OCI-LY1 (cell line): ENCODE results near the gene SHH.

Experiments used
- H2AFZ ChIP-seq: fragments of 200-600 bp; sonication (generic), shearing (Covaris generic); 2 replicates; pipeline ENCODE4 v1.6.0; 2014; ENCODE audit warnings: antibody characterized with exemption, mild to moderate bottlenecking, low read length
- H3F3A ChIP-seq: fragments of 200-600 bp; sonication (generic), shearing (Covaris generic); 2 replicates; pipeline ENCODE4 v1.6.0; 2014; ENCODE audit warnings: mild to moderate bottlenecking, antibody characterized with exemption, low read length, moderate library complexity; ENCODE audit not compliant: insufficient read depth
- H3K27ac ChIP-seq: fragments of 200-600 bp; sonication (generic); 2 replicates; pipeline ENCODE4 v1.5.1; 2014; ENCODE audit warnings: low read length, mixed run types, mild to moderate bottlenecking, low read depth; ENCODE audit not compliant: poor library complexity, severe bottlenecking
- H3K27me3 ChIP-seq: fragments of 200-600 bp; sonication (generic); 2 replicates; pipeline ENCODE4 v1.6.0; 2014; ENCODE audit warnings: antibody characterized with exemption, mild to moderate bottlenecking, low read length, moderate library complexity; ENCODE audit not compliant: insufficient read depth
- H3K36me3 ChIP-seq: fragments of 200-600 bp; sonication (generic); 2 replicates; pipeline ENCODE4 v1.6.1; 2014; ENCODE audit warnings: mild to moderate bottlenecking, antibody characterized with exemption, low read length, moderate library complexity, mixed read lengths; ENCODE audit not compliant: insufficient read depth
- H3K4me1 ChIP-seq: fragments of 200-600 bp; sonication (generic); 2 replicates; pipeline ENCODE4 v1.5.1; 2014; ENCODE audit warnings: mild to moderate bottlenecking, low read length, moderate library complexity; ENCODE audit not compliant: insufficient read depth, severe bottlenecking
- H3K4me2 ChIP-seq: fragments of 200-600 bp; sonication (generic), shearing (Covaris generic); 2 replicates; pipeline ENCODE4 v1.6.1; 2014; ENCODE audit warnings: low read length
- H3K4me3 ChIP-seq: fragments of 200-600 bp; sonication (generic); 2 replicates; pipeline ENCODE4 v1.5.1; 2014; ENCODE audit warnings: low read length, low read depth, mild to moderate bottlenecking, mixed read lengths; ENCODE audit not compliant: poor library complexity, severe bottlenecking
- H3K79me2 ChIP-seq: fragments of 200-600 bp; shearing (Covaris generic); 2 replicates; pipeline ENCODE4 v1.6.1; 2016; ENCODE audit warnings: mixed run types, low read length, mixed read lengths; ENCODE audit not compliant: insufficient read depth
- H3K9ac ChIP-seq: fragments of 200-600 bp; sonication (generic), shearing (Covaris generic); 2 replicates; pipeline ENCODE4 v1.6.1; 2014; ENCODE audit warnings: mild to moderate bottlenecking, low read length, mixed read lengths
- H3K9me2 ChIP-seq: fragments of 200-600 bp; sonication (generic), shearing (Covaris generic); 2 replicates; pipeline ENCODE4 v1.6.1; 2014; ENCODE audit warnings: low read depth, mild to moderate bottlenecking, low read length, mixed read lengths
- H3K9me3 ChIP-seq: fragments of 200-600 bp; shearing (Covaris generic); 2 replicates; pipeline ENCODE4 v1.6.1; 2014; ENCODE audit warnings: low read length, mixed read lengths
- H4K20me1 ChIP-seq: fragments of 200-600 bp; sonication (generic), shearing (Covaris generic); 2 replicates; pipeline ENCODE4 v1.6.0; 2016; ENCODE audit warnings: mild to moderate bottlenecking, low read length; ENCODE audit not compliant: insufficient read depth
- EZH2 ChIP-seq: fragments of 200-600 bp; sonication (generic), shearing (Covaris generic); IDR thresholded peaks from 2 replicates; pipeline ENCODE4 v1.8.0; 2017; ENCODE audit warnings: borderline replicate concordance, mixed run types, mild to moderate bottlenecking, antibody characterized with exemption, low read length, moderate library complexity, mixed read lengths
- TF ChIP-seq, protein P1 (sequence below): fragments of 200-600 bp; sonication (generic), shearing (Covaris generic); IDR thresholded peaks from 2 replicates; pipeline ENCODE4 v1.5.1; 2017; ENCODE audit warnings: mild to moderate bottlenecking, antibody characterized with exemption, low read length, moderate library complexity, mixed read lengths

The SHH gene

DNA sequence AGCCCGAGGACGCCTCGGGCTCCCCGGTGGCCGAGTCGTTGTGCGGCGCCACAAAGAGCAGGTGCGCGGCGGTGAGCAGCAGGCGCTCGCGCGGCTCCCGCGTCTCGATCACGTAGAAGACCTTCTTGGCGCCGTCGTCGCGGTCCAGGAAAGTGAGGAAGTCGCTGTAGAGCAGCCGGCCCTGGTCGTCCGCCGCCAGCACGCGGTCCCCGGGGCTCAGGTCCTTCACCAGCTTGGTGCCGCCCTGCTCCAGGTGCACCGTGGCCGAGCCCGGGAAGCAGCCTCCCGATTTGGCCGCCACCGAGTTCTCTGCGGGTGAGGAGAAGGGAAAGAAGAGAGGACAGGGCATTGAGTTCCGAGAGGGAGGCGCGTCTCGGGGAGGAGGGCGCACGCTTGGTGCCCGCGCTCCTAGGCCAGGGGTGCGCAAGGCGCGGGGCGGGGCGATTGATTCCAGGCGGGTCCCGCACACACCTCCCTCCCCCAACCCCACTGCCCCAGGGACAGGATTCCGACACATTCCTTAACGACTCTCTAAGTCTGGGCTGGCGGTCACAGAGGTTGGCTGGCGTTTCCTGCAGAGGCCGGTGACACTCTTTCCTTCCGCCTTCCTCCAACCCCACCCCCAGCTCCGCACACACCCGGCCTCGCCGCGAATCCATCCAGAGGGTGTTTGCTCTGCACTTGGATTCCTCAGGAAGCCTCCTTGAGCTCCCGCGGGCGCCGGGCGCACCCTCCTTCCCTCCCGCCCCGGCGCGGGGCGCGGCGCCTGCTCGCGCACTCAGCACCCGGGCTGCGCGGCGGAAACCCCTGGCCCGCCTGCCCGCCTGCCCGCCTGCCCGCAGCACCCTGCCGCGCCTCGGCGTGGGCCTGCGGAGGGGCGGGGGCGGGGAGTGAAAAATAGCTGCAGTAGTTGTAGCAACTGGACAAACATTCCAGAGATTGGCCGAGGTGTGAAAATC, 8.6 kb downstream of the SHH start:
- Histone ChIP-seq H3K9ac (no peak overlapping the region), H3F3A (no peaks in the 10 kb centered on the region), H3K27ac (no peak overlapping the region), H3K27me3 (peaks cover 7% of the 10 kb centered on the region), H3K4me1 (peaks cover 3% of the 10 kb centered on the region), H3K79me2 (no peaks in the 10 kb centered on the region), H4K20me1 (no peaks in the 10 kb centered on the region), H3K4me2 (no peak overlapping the region), H3K9me3 (no peaks in the 10 kb centered on the region), H2AFZ (no peak overlapping the region), H3K36me3 (no peaks in the 10 kb centered on the region), H3K9me2 (no peaks in the 10 kb centered on the region), H3K4me3 (no peak overlapping the region)
- TF ChIP-seq EZH2 = no peak
- TF ChIP-seq, protein P1, sequence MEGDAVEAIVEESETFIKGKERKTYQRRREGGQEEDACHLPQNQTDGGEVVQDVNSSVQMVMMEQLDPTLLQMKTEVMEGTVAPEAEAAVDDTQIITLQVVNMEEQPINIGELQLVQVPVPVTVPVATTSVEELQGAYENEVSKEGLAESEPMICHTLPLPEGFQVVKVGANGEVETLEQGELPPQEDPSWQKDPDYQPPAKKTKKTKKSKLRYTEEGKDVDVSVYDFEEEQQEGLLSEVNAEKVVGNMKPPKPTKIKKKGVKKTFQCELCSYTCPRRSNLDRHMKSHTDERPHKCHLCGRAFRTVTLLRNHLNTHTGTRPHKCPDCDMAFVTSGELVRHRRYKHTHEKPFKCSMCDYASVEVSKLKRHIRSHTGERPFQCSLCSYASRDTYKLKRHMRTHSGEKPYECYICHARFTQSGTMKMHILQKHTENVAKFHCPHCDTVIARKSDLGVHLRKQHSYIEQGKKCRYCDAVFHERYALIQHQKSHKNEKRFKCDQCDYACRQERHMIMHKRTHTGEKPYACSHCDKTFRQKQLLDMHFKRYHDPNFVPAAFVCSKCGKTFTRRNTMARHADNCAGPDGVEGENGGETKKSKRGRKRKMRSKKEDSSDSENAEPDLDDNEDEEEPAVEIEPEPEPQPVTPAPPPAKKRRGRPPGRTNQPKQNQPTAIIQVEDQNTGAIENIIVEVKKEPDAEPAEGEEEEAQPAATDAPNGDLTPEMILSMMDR = no peak

DNA sequence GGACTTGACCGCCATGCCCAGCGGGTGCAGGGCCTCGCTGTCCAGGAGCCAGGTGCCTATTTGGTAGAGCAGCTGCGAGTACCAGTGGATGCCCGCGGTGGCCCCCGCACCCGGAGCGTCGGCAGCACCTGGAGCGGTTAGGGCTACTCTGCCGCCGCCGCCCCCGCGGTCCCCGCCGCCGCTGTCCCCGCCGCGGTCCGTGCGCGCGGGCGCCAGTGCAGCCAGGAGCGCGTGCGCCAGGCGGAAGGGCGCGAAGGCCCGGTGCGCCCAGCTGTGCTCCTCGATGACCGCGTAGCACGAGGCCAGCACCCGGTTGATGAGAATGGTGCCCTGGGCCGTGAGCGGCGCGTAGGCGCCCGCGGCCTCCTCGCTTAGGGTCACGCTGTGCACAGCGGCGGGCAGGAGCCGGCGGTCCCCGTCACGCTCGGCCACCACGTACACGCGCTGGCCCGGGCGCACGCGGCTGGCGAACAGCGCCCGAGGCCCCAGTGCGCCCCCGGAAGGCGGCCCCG, 9.3 kb downstream of the SHH start:
- Histone ChIP-seq H3K27me3 (peaks cover 7% of the 10 kb centered on the region), H3K4me2 (no peak overlapping the region), H3K9me2 (no peaks in the 10 kb centered on the region), H3K9me3 (no peaks in the 10 kb centered on the region), H2AFZ (no peak overlapping the region), H3K4me3 (no peak overlapping the region), H3K36me3 (no peaks in the 10 kb centered on the region), H3K79me2 (no peaks in the 10 kb centered on the region), H3K27ac (no peak overlapping the region), H3K9ac (no peak overlapping the region), H3K4me1 (peaks cover 6% of the 10 kb centered on the region), H4K20me1 (no peaks in the 10 kb centered on the region), H3F3A (no peaks in the 10 kb centered on the region)
- TF ChIP-seq EZH2 = no peak
- TF ChIP-seq, protein P1 = no peak

DNA sequence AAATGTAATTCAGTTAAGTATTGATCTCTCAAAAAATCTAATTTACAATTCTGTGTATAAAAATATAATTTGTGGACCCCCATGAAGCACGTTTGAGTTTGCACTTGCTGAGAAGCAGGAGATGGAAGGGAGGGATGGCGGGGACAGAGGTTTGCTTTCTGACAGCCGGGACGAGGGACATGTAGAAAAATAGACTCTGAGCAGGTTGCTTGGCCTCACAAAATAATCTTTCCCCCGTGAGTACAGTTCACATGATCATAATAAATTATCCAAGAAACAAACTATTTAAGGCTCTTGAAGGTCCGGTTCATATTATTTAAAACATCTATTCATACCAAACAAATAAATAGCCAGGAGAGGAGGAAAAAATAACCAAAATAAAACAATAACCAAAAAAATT, 10.0 kb downstream of the SHH start:
- no peaks in the 10 kb centered on the region for H4K20me1 ChIP-seq
- no peak overlapping the region for H2AFZ ChIP-seq
- H3K79me2 ChIP-seq = no peaks in the 10 kb centered on the region
- H3K27ac ChIP-seq = no peak overlapping the region
- H3K4me2 ChIP-seq = no peak overlapping the region
- TF ChIP-seq, protein P1 = no peak
- no peak for TF ChIP-seq EZH2
- H3K9ac ChIP-seq = no peak overlapping the region
- H3F3A ChIP-seq = no peaks in the 10 kb centered on the region
- peaks cover 7% of the 10 kb centered on the region for H3K27me3 ChIP-seq
- no peaks in the 10 kb centered on the region for H3K36me3 ChIP-seq
- H3K9me2 ChIP-seq = no peaks in the 10 kb centered on the region
- H3K9me3 ChIP-seq = no peaks in the 10 kb centered on the region
- no peak overlapping the region for H3K4me3 ChIP-seq
- peaks cover 6% of the 10 kb centered on the region for H3K4me1 ChIP-seq
